KMS-11 (cell line): ENCODE data around the gene CNTRL.
A peak's percentile ranks its signal among the peaks of the same experiment; 100 is the strongest.

ENCODE experiments used
- H2AFZ ChIP-seq: fragments of 200-600 bp; sonication (generic); 2 replicates; pipeline ENCODE4 v1.6.1; 2016; ENCODE audit warnings: antibody characterized with exemption, mixed run types, low read depth
- H3K27ac ChIP-seq: fragments of 200-600 bp; sonication (generic); 2 replicates; pipeline ENCODE4 v1.6.1; 2016; ENCODE audit warnings: mild to moderate bottlenecking, mixed run types
- H3K27me3 ChIP-seq: fragments of 200-600 bp; sonication (generic); 2 replicates; pipeline ENCODE4 v1.6.1; 2017; ENCODE audit warnings: mild to moderate bottlenecking, low read depth, mixed run types, moderate library complexity; ENCODE audit not compliant: insufficient read depth
- H3K36me3 ChIP-seq: fragments of 200-600 bp; sonication (generic); 2 replicates; pipeline ENCODE4 v1.6.1; 2017; ENCODE audit warnings: mild to moderate bottlenecking, mixed run types; ENCODE audit not compliant: insufficient read depth
- H3K4me1 ChIP-seq: fragments of 200-600 bp; sonication (generic); 2 replicates; pipeline ENCODE4 v1.6.1; 2016; ENCODE audit warnings: mild to moderate bottlenecking, low read depth, mixed run types; ENCODE audit not compliant: poor library complexity, severe bottlenecking
- H3K4me2 ChIP-seq: fragments of 200-600 bp; sonication (generic); 2 replicates; pipeline ENCODE4 v1.7.0; 2016; ENCODE audit warnings: mild to moderate bottlenecking, mixed run types
- H3K4me3 ChIP-seq: fragments of 200-600 bp; sonication (generic); IDR thresholded peaks from 2 replicates; pipeline ENCODE4 v1.6.1; 2017; ENCODE audit warnings: low read depth, low read length, mixed read lengths; ENCODE audit not compliant: insufficient read depth
- H3K79me2 ChIP-seq: fragments of 200-600 bp; sonication (generic); 2 replicates; pipeline ENCODE4 v1.6.1; 2016; ENCODE audit warnings: low read depth, mixed run types; ENCODE audit not compliant: insufficient read depth
- H3K9ac ChIP-seq: fragments of 200-600 bp; sonication (generic); 2 replicates; pipeline ENCODE4 v1.6.1; 2016; ENCODE audit warnings: mild to moderate bottlenecking, mixed run types
- H4K20me1 ChIP-seq: fragments of 200-600 bp; sonication (generic); 2 replicates; pipeline ENCODE4 v1.6.1; 2016; ENCODE audit warnings: mild to moderate bottlenecking, mixed run types; ENCODE audit not compliant: insufficient read depth
- TF ChIP-seq, protein P1 (sequence below): fragments of 200-600 bp; sonication (generic); conservative IDR thresholded peaks from 2 replicates; pipeline ENCODE4 v1.6.1; 2017; ENCODE audit warnings: low read depth, mild to moderate bottlenecking, antibody characterized with exemption, low read length, moderate library complexity, mixed read lengths

CNTRL gene

DNA sequence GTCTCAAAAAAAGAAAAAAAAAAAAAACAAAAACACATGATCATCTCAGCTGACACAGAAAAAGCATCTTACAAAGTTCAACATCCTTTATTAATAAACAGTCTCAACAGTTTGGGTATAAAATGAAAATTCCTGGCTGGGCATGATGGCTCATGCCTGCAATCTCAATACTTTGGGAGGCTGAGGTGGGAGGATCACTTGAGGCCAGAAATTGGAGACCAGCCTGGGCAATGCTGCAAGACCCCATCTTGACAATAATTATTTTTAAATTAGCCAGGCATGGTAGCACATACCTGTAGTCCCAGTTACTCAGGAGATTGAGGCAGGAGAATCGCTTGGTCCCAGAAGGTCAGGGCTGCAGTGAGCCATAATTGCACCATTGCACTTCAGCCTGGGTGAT is 7.9 kb upstream of the CNTRL start:
- TF ChIP-seq, protein P1, sequence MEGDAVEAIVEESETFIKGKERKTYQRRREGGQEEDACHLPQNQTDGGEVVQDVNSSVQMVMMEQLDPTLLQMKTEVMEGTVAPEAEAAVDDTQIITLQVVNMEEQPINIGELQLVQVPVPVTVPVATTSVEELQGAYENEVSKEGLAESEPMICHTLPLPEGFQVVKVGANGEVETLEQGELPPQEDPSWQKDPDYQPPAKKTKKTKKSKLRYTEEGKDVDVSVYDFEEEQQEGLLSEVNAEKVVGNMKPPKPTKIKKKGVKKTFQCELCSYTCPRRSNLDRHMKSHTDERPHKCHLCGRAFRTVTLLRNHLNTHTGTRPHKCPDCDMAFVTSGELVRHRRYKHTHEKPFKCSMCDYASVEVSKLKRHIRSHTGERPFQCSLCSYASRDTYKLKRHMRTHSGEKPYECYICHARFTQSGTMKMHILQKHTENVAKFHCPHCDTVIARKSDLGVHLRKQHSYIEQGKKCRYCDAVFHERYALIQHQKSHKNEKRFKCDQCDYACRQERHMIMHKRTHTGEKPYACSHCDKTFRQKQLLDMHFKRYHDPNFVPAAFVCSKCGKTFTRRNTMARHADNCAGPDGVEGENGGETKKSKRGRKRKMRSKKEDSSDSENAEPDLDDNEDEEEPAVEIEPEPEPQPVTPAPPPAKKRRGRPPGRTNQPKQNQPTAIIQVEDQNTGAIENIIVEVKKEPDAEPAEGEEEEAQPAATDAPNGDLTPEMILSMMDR: no peak
- no peak overlapping the region for H3K9ac ChIP-seq
- H4K20me1 ChIP-seq: no peaks in the 10 kb centered on the region
- H3K4me1 ChIP-seq: peaks cover 9% of the 10 kb centered on the region
- H3K4me3 ChIP-seq: no peak overlapping the region
- H2AFZ ChIP-seq: no peak overlapping the region
- H3K27ac ChIP-seq: no peak overlapping the region
- no peak overlapping the region for H3K4me2 ChIP-seq
- no peaks in the 10 kb centered on the region for H3K27me3 ChIP-seq
- H3K36me3 ChIP-seq: no peaks in the 10 kb centered on the region
- H3K79me2 ChIP-seq: no peaks in the 10 kb centered on the region

DNA sequence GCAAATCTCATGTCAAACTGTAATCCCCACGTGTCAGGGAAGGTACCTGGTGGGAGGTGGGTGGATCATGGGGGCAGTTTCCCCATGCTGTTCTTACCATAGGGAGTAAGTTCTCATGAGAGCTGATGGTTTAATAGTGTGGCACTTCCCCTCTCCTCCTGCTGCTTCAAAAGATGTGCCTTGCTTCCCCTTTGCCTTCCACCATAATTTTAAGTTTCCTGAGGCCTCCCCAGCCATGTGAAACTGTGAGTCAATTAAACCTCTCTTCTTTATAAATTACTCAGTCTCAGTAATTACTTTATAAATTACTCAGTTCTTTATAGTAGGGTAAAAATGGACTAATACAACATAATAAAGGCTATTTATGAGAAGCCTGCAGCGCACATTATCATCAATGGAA is 7.1 kb upstream of the CNTRL start:
- no peak overlapping the region for H3K4me3 ChIP-seq
- H3K27me3 ChIP-seq: no peaks in the 10 kb centered on the region
- no peak overlapping the region for H2AFZ ChIP-seq
- no peak overlapping the region for H3K9ac ChIP-seq
- no peaks in the 10 kb centered on the region for H4K20me1 ChIP-seq
- no peak overlapping the region for H3K4me2 ChIP-seq
- no peak overlapping the region for H3K27ac ChIP-seq
- no peaks in the 10 kb centered on the region for H3K36me3 ChIP-seq
- TF ChIP-seq, protein P1: no peak
- H3K4me1 ChIP-seq: peaks cover 16% of the 10 kb centered on the region
- no peaks in the 10 kb centered on the region for H3K79me2 ChIP-seq

DNA sequence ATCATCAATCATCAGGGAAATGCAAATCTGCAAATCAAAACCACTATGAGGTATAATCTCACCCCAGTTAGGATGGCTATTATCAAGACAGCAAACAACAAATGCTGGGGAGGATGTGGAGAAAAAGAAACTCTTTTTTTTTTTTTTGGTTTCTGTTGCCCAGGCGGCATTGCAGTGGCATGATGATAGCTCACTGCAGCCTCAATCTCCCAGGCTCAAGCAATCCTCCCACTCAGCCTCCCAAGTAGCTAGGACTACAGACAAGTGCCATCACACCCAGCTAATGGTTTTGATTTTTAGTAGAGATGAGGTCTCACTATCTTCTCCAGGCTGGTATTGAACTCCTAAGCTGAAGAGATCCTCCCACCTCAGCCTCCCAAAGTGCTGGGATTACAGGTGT is 5.4 kb upstream of the CNTRL start:
- Histone ChIP-seq H3K9ac (no peak overlapping the region), H3K4me3 (no peak overlapping the region), H3K36me3 (no peaks in the 10 kb centered on the region), H3K27ac (no peak overlapping the region), H3K4me2 (no peak overlapping the region), H3K27me3 (no peaks in the 10 kb centered on the region), H2AFZ (no peak overlapping the region), H3K79me2 (no peaks in the 10 kb centered on the region), H4K20me1 (no peaks in the 10 kb centered on the region), H3K4me1 (peaks cover 29% of the 10 kb centered on the region)
- TF ChIP-seq, protein P1: no peak

DNA sequence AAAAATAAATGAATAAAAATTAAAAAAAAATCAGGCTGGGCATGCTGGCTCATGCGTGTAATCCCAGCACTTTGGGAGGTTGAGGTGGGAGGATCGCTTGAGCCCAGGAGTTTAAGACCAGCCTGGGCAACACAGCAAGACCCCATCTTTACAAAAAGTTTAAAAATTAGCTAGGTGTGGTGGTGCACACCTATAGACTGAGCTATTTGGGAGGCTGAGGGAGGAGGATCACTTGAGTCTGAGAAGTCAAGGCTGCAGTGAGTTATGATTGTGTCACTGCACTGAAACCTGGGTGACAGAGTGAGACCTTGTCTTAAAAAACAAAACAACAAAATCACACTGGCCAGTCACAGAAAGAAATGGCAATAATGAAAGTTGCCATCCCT is 3.4 kb upstream of the CNTRL start:
- Histone ChIP-seq H3K36me3 (no peaks in the 10 kb centered on the region), H3K4me1 (peaks cover 38% of the 10 kb centered on the region), H3K4me3 (no peak overlapping the region), H4K20me1 (no peaks in the 10 kb centered on the region), H3K4me2 (peak overlapping the region; percentile 58), H3K27me3 (no peaks in the 10 kb centered on the region), H2AFZ (peak overlapping the region; percentile 67), H3K9ac (peak overlapping the region; percentile 26), H3K79me2 (peaks cover 12% of the 10 kb centered on the region; the same call in 1 of the 2 replicates), H3K27ac (peak overlapping the region; percentile 29; the same call in 1 of the 2 replicates)
- TF ChIP-seq, protein P1: no peak
